Measurements from ENCODE around the gene SPRTN. TPM values are rescaled to one million over a fixed set of nuclear protein-coding genes. Genes with fewer than 3 reads are reported as not detected.
A peak's percentile ranks its signal among the peaks of the same experiment; 100 is the strongest.

Gene SPRTN
- total RNA-seq, 3 donors from 2014 or later: 13.8 to 23.6 (median 15.2) TPM

- H3K4me1 ChIP-seq: peaks cover 0 to 6% of the 10 kb centered on the region in 2 donors
- no peaks in the 10 kb centered on the region for H3K36me3 ChIP-seq
- no peak overlapping the region for H3K4me3 ChIP-seq
- DNase-seq (ENCODE audit: low spot score in 2 of 2): no peak
- TF ChIP-seq CTCF (IDR thresholded peaks at IDR 0.05) (no peak), POLR2A (IDR thresholded peaks at IDR 0.05) (no peak), POLR2AphosphoS5 (IDR thresholded peaks at IDR 0.05) (no peak)
- no peak overlapping the region for H3K27ac ChIP-seq
- H3K9me3 ChIP-seq: no peaks in the 10 kb centered on the region
- intact Hi-C loops (cut with DNase I; ENCODE audit: low total_unique reads): no loop called here
- H3K27me3 ChIP-seq: no peaks in the 10 kb centered on the region
These were observed 54.5 kb downstream of the SPRTN start for GRCh38 chr1:231392389-231393131.

GRCh38 chr1:231393668-231394067, 55.6 kb downstream of the SPRTN start:
- Histone ChIP-seq H3K27me3 (no peaks in the 10 kb centered on the region), H3K27ac (no peak overlapping the region), H3K9me3 (no peaks in the 10 kb centered on the region), H3K4me3 (no peak overlapping the region), H3K36me3 (no peaks in the 10 kb centered on the region), H3K4me1 (peaks cover 0 to 6% of the 10 kb centered on the region in 2 donors)
- intact Hi-C loops (cut with DNase I; ENCODE audit: low total_unique reads): no loop called here
- no peak for DNase-seq (ENCODE audit: low spot score in 2 of 2)
- no peak for TF ChIP-seq CTCF (IDR thresholded peaks at IDR 0.05)
- TF ChIP-seq POLR2A (IDR thresholded peaks at IDR 0.05): no peak
- TF ChIP-seq POLR2AphosphoS5 (IDR thresholded peaks at IDR 0.05): no peak

GRCh38 chr1:231395076-231395997, 57.2 kb downstream of the SPRTN start:
- H3K4me1 ChIP-seq: peaks cover 0 to 6% of the 10 kb centered on the region in 2 donors
- no peak for DNase-seq (ENCODE audit: low spot score in 2 of 2)
- intact Hi-C loops (cut with DNase I; ENCODE audit: low total_unique reads): no loop called here

GRCh38 chr1:231395998-231396390, 57.9 kb downstream of the SPRTN start:
- no peaks in the 10 kb centered on the region for H3K27me3 ChIP-seq
- TF ChIP-seq CTCF (IDR thresholded peaks at IDR 0.05): no peak
- TF ChIP-seq POLR2AphosphoS5 (IDR thresholded peaks at IDR 0.05): no peak
- no peak for TF ChIP-seq POLR2A (IDR thresholded peaks at IDR 0.05)
- no peak overlapping the region for H3K4me3 ChIP-seq

More at GRCh38 chr1:231395076-231395997, 57.2 kb downstream of the SPRTN start:
- no peaks in the 10 kb centered on the region for H3K27me3 ChIP-seq
- H3K4me3 ChIP-seq: no peak overlapping the region
- H3K27ac ChIP-seq: peak overlapping the region; percentile 35 to 73
- TF ChIP-seq POLR2A (IDR thresholded peaks at IDR 0.05) (no peak), POLR2AphosphoS5 (IDR thresholded peaks at IDR 0.05) (peak in 1 of 3 donors; percentile 39)
- no peaks in the 10 kb centered on the region for H3K36me3 ChIP-seq
- no peaks in the 10 kb centered on the region for H3K9me3 ChIP-seq

GRCh38 chr1:231396643-231397042, 58.5 kb downstream of the SPRTN start:
- Histone ChIP-seq H3K27ac (peak overlapping the region in 1 of 2 donors; percentile 34), H3K9me3 (no peaks in the 10 kb centered on the region), H3K4me3 (no peak overlapping the region), H3K4me1 (peaks cover 0 to 6% of the 10 kb centered on the region in 2 donors), H3K27me3 (no peaks in the 10 kb centered on the region), H3K36me3 (no peaks in the 10 kb centered on the region)
- intact Hi-C loops (cut with DNase I; ENCODE audit: low total_unique reads): no loop called here
- TF ChIP-seq POLR2A (IDR thresholded peaks at IDR 0.05) (no peak), CTCF (IDR thresholded peaks at IDR 0.05) (no peak), POLR2AphosphoS5 (IDR thresholded peaks at IDR 0.05) (no peak)
- no peak for DNase-seq (ENCODE audit: low spot score in 2 of 2)

More at GRCh38 chr1:231395998-231396390, 57.9 kb downstream of the SPRTN start:
- Histone ChIP-seq H3K9me3 (no peaks in the 10 kb centered on the region), H3K4me1 (peaks cover 0 to 6% of the 10 kb centered on the region in 2 donors), H3K27ac (peak overlapping the region; percentile 35 to 73), H3K36me3 (no peaks in the 10 kb centered on the region)
- intact Hi-C loops (cut with DNase I; ENCODE audit: low total_unique reads): no loop called here
- DNase-seq (ENCODE audit: low spot score in 2 of 2): no peak

All from breast epithelium (tissue), 4 donors.